LNCAP (cell line): Measurements from ENCODE around the gene KCTD5.

Experiments used
- TF ChIP-seq, protein P1 (sequence below): fragments of 450-650 bp; IDR thresholded peaks from 2 replicates; pipeline ENCODE4 v1.5.1; 2017; ENCODE audit warnings: mild to moderate bottlenecking

The KCTD5 gene

GRCh38 chr16:2671741-2672140, 10.6 kb upstream of the KCTD5 start:
- TF ChIP-seq, protein P1, sequence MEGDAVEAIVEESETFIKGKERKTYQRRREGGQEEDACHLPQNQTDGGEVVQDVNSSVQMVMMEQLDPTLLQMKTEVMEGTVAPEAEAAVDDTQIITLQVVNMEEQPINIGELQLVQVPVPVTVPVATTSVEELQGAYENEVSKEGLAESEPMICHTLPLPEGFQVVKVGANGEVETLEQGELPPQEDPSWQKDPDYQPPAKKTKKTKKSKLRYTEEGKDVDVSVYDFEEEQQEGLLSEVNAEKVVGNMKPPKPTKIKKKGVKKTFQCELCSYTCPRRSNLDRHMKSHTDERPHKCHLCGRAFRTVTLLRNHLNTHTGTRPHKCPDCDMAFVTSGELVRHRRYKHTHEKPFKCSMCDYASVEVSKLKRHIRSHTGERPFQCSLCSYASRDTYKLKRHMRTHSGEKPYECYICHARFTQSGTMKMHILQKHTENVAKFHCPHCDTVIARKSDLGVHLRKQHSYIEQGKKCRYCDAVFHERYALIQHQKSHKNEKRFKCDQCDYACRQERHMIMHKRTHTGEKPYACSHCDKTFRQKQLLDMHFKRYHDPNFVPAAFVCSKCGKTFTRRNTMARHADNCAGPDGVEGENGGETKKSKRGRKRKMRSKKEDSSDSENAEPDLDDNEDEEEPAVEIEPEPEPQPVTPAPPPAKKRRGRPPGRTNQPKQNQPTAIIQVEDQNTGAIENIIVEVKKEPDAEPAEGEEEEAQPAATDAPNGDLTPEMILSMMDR: no peak

DNA sequence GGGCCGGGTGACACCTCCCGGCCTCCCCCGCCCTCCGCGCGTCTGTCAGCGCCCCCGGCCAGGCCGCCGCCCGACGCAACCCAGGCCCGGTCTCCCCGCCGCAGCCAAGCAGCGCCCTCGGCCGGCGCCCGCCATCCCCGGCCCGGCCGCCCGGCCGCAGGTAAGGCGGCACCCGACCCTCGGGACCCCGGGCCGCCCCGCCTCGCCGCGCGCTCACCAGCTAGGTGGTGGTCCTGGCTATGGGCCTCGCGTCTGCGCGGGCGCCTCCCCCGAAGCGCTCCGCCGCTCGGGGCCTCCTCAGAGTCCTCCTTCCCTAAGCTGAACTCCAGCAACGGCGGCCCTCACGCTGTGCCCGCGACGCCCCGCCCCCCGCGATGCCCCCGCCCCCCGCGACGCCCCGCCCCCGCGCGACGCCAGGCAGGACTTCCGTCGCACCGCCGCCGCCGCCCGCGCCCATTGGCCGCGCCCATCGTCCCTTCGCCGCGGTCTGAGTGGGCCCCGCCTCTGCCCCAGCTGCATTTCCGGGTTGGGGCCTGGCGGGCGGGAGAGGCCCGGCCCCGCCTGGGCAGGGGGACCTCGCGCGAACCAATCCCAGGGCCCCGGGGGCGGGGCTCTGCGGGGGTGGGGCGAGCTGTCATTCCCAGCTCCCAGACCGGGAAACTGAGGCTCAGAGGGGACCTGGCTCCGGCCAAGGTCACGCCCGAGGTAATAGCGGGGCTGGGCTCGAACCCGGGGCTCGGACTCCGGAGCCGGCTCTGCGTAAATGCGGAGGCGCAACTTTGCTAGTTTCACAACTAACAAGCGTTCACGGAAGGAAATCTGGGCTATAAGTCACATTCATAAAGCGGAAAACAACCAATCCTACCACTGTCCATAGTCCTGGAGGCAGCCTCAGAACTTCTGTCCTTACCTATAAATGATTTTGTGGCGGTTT, 9.0 kb upstream of the KCTD5 start:
- TF ChIP-seq, protein P1: no peak

- TF ChIP-seq, protein P1: no peak
These were observed 7.3 kb upstream of the KCTD5 start for GRCh38 chr16:2675021-2675420.

GRCh38 chr16:2675714-2676113, 6.6 kb upstream of the KCTD5 start:
- TF ChIP-seq, protein P1: no peak

GRCh38 chr16:2686912-2687507, 4.7 kb downstream of the KCTD5 start:
- TF ChIP-seq, protein P1: no peak

DNA sequence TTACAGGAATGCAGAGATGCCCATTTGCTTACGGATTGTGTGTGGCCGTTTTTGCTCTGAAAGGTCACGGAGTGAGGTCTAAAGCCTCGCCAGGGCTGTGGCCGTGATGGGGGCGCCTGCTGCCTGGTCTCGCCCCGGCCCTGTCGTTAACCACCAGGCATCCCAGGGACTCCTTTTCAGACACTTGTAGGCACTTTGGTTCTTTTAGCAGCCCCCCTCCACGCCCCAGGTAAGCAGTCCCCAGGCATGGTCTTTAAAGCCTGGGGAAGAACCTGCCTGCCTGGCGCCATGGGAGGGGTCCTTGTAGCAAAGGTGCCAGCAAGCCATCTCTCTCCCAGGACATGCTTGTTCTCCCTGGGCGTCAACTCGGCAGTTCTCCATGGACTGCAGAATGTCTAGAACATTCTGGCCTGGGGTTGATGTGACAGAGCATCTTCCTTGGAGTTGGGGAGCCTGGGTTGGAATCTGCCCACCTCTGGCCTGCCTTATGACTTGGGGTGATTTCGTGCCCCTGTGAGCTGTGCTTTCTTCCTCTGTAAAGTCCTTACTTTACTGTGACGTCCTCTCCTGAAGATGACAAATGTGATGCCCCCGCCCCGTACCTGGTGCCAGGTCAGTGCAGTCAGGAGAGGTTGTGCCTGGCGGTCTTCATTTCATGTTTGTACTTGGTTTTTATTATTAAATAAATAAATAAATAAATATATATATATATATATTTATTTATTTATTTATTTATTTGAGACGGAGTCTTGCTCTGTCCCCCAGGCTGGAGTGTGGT, 5.4 kb downstream of the KCTD5 start:
- TF ChIP-seq, protein P1: no peak

- TF ChIP-seq, protein P1: no peak
These were observed 7.9 kb downstream of the KCTD5 start for GRCh38 chr16:2689968-2690801.
